Keratinocyte (primary cell): ENCODE results near the gene PTPRD.

ENCODE experiments used
- CTCF ChIP-seq, 3 experiments: IDR thresholded peaks in 1 of 3; conservative IDR thresholded peaks in 1 of 3; optimal IDR thresholded peaks in 1 of 3; 2 replicates in 2 of 3; 3 replicates in 1 of 3; pipeline versions ENCODE3 to v1.5.1; 2011; ENCODE audit warnings: low read length in 3 of 3, mild to moderate bottlenecking in 3 of 3, moderate library complexity in 2 of 3, control low read depth in 1 of 3, inconsistent platforms in 1 of 3; ENCODE audit not compliant: insufficient read depth in 2 of 3; ENCODE audit errors: extremely low read depth in 1 of 3
- EZH2 ChIP-seq: IDR thresholded peaks from one replicate; pipeline ENCODE4 v1.6.1; 2012; ENCODE audit warnings: inconsistent platforms, mild to moderate bottlenecking, low read length, moderate library complexity

- TF ChIP-seq EZH2 (no peak), CTCF (optimal IDR thresholded peaks at IDR 0.05 in 1 of 3, IDR thresholded peaks at IDR 0.05 in 1 of 3, conservative IDR thresholded peaks at IDR 0.05 in 1 of 3; ENCODE audit: extremely low read depth in 1 of 3, insufficient read depth in 2 of 3, low read length in 3 of 3) (no peak)
Observed at GRCh38 chr9:8680157-8680556, 1932.6 kb downstream of the PTPRD start.
